Fibroblast of lung (primary cell): ENCODE data around the gene SRGAP1. TPM values are rescaled to one million over a fixed set of nuclear protein-coding genes. Genes with fewer than 3 reads are reported as not detected.

Experiments used
- DNase-seq, 2 donors: peaks; one replicate each; pipeline versions ENCODE4 v3.0.0 to v3.0.0-alpha.2; 2010; ENCODE audit warnings: low read depth in 2 of 2
- H2AFZ ChIP-seq: 2 replicates; pipeline ENCODE4 v1.5.1; 2012; ENCODE audit warnings: low read length, control low read depth, inconsistent platforms
- H3K27ac ChIP-seq: 2 replicates; pipeline ENCODE4 v1.5.1; 2011; ENCODE audit warnings: low read length, control low read depth; ENCODE audit not compliant: insufficient read depth
- H3K27me3 ChIP-seq: 2 replicates; pipeline ENCODE4 v1.5.1; 2011; ENCODE audit warnings: mild to moderate bottlenecking, low read length; ENCODE audit not compliant: control insufficient read depth, insufficient read depth
- H3K36me3 ChIP-seq: 2 replicates; pipeline ENCODE4 v1.5.1; 2011; ENCODE audit warnings: low read length; ENCODE audit not compliant: control insufficient read depth, insufficient read depth
- H3K4me1 ChIP-seq: 2 replicates; pipeline ENCODE4 v1.5.1; 2011; ENCODE audit warnings: low read length; ENCODE audit not compliant: control insufficient read depth, insufficient read depth; ENCODE audit errors: extremely low read depth
- H3K4me2 ChIP-seq: 2 replicates; pipeline ENCODE4 v1.5.1; 2011; ENCODE audit warnings: low read length, control low read depth; ENCODE audit not compliant: insufficient read depth; ENCODE audit errors: extremely low read depth
- H3K4me3 ChIP-seq, 4 experiments: fragments of 200-600 bp in 1 of 4; sonication (generic) in 1 of 4; replicated peaks in 1 of 4; 2 replicates each; pipeline ENCODE4 v1.5.1; 2011 to 2016; ENCODE audit warnings: low read length in 4 of 4, low read depth in 3 of 4, mild to moderate bottlenecking in 3 of 4, control low read depth in 2 of 4, inconsistent platforms in 1 of 4, mixed read lengths in 1 of 4; ENCODE audit not compliant: insufficient read depth in 1 of 4; ENCODE audit errors: control extremely low read depth in 1 of 4
- H3K79me2 ChIP-seq: 2 replicates; pipeline ENCODE4 v1.5.1; 2012; ENCODE audit warnings: mild to moderate bottlenecking, low read length, inconsistent platforms; ENCODE audit not compliant: control insufficient read depth, insufficient read depth
- H3K9ac ChIP-seq: 2 replicates; pipeline ENCODE4 v1.5.1; 2011; ENCODE audit warnings: mild to moderate bottlenecking, low read length, control low read depth; ENCODE audit not compliant: insufficient read depth
- H3K9me3 ChIP-seq: 2 replicates; pipeline ENCODE4 v1.5.1; 2012; ENCODE audit warnings: low read depth, low read length; ENCODE audit not compliant: control insufficient read depth, insufficient read depth
- H4K20me1 ChIP-seq: 2 replicates; pipeline ENCODE4 v1.5.1; 2011; ENCODE audit warnings: low read length; ENCODE audit not compliant: control insufficient read depth, insufficient read depth; ENCODE audit errors: extremely low read depth
- EZH2 ChIP-seq: IDR thresholded peaks from 2 replicates; pipeline ENCODE4 v1.5.1; 2012; ENCODE audit warnings: low read length, control low read depth, mild to moderate bottlenecking; ENCODE audit errors: missing control alignments
- polyA plus RNA-seq, 2 donors: library from polyadenylated mRNA; depleted of rRNA in 1 of 2; stranded (reverse) in 1 of 2; unstranded in 1 of 2; fragments of >200 nt; gene quantifications; 2 replicates each; pipeline ENCODE4 v1.2.1, GENCODE V29; 2011 to 2012; ENCODE audit warnings: missing spikeins in 1 of 2
- total RNA-seq: library from RNA; depleted of rRNA; stranded (reverse); fragments of >200 nt; gene quantifications from 2 replicates; pipeline ENCODE4 v1.2.1, GENCODE V29; 2014
- TF ChIP-seq, protein P1 (sequence below), 2 donors: IDR thresholded peaks in 1 of 2; conservative IDR thresholded peaks in 1 of 2; 1 replicate in 1 of 2; 2 replicates in 1 of 2; pipeline ENCODE4 v1.5.1; 2011 to 2012; ENCODE audit warnings: low read length in 2 of 2, control low read depth in 1 of 2, inconsistent platforms in 1 of 2, low read depth in 1 of 2, mild to moderate bottlenecking in 1 of 2

Gene SRGAP1
- total and polyA plus RNA-seq, 2 donors (not counting 1 experiment from before 2014, with no cell fraction given) = 18.9 to 30.2 TPM

- peaks cover 32% of the 10 kb centered on the region for H3K4me1 ChIP-seq
- DNase-seq = peak; percentile 96 to 98
- H3K27ac ChIP-seq = peak overlapping the region; percentile 89
- TF ChIP-seq, protein P1, sequence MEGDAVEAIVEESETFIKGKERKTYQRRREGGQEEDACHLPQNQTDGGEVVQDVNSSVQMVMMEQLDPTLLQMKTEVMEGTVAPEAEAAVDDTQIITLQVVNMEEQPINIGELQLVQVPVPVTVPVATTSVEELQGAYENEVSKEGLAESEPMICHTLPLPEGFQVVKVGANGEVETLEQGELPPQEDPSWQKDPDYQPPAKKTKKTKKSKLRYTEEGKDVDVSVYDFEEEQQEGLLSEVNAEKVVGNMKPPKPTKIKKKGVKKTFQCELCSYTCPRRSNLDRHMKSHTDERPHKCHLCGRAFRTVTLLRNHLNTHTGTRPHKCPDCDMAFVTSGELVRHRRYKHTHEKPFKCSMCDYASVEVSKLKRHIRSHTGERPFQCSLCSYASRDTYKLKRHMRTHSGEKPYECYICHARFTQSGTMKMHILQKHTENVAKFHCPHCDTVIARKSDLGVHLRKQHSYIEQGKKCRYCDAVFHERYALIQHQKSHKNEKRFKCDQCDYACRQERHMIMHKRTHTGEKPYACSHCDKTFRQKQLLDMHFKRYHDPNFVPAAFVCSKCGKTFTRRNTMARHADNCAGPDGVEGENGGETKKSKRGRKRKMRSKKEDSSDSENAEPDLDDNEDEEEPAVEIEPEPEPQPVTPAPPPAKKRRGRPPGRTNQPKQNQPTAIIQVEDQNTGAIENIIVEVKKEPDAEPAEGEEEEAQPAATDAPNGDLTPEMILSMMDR (conservative IDR thresholded peaks at IDR 0.05 in 1 of 2, IDR thresholded peaks at IDR 0.05 in 1 of 2; ENCODE audit: low read depth in 1 of 2, low read length in 2 of 2) = no peak
- TF ChIP-seq EZH2 = no peak
- peaks cover 75% of the 10 kb centered on the region for H3K79me2 ChIP-seq
- H3K36me3 ChIP-seq = no peaks in the 10 kb centered on the region
- no peak overlapping the region for H3K4me3 ChIP-seq
- H3K9me3 ChIP-seq = no peaks in the 10 kb centered on the region
- no peaks in the 10 kb centered on the region for H4K20me1 ChIP-seq
- H3K27me3 ChIP-seq = no peaks in the 10 kb centered on the region
- peak overlapping the region; percentile 56 for H3K4me2 ChIP-seq
- no peak overlapping the region for H2AFZ ChIP-seq
- no peak overlapping the region for H3K9ac ChIP-seq
These were observed 74.3 kb downstream of the SRGAP1 start for GRCh38 chr12:63918800-63919300.

DNA sequence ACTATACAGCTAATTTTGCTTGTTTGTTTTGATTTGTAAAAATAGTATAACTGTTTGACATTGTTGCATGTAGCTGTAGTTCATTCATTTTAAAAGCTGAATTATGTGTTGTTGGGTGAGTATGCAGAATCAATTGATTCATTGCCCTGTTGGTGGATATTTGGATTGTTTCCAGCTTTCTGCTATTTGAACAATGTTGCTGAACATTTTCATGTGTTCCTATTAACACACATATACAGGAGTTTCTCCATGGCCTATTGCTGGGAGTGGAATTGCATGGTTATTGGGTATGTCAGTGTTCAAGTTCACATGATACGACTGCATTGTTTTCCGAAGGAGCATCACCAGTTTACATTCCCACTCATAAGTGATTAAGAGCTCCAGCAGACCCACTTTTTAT lies 75.3 kb downstream of the SRGAP1 start:
- no peak overlapping the region for H3K4me3 ChIP-seq
- no peak overlapping the region for H3K4me2 ChIP-seq
- DNase-seq = peak in 1 of 2 donors; percentile 39
- no peak overlapping the region for H2AFZ ChIP-seq
- peaks cover 75% of the 10 kb centered on the region for H3K79me2 ChIP-seq
- no peaks in the 10 kb centered on the region for H3K9me3 ChIP-seq
- TF ChIP-seq EZH2 = no peak
- TF ChIP-seq, protein P1 (conservative IDR thresholded peaks at IDR 0.05 in 1 of 2, IDR thresholded peaks at IDR 0.05 in 1 of 2; ENCODE audit: low read depth in 1 of 2, low read length in 2 of 2) = no peak
- H3K4me1 ChIP-seq = peaks cover 32% of the 10 kb centered on the region
- H3K27ac ChIP-seq = peak overlapping the region; percentile 89
- no peaks in the 10 kb centered on the region for H3K27me3 ChIP-seq
- H4K20me1 ChIP-seq = no peaks in the 10 kb centered on the region
- no peak overlapping the region for H3K9ac ChIP-seq
- no peaks in the 10 kb centered on the region for H3K36me3 ChIP-seq

- peaks cover 79% of the 10 kb centered on the region for H3K79me2 ChIP-seq
- DNase-seq = no peak
- no peak overlapping the region for H3K27ac ChIP-seq
These were observed 76.7 kb downstream of the SRGAP1 start for GRCh38 chr12:63921157-63921556.

More at GRCh38 chr12:63921157-63921556, 76.7 kb downstream of the SRGAP1 start:
- no peak for TF ChIP-seq EZH2
- TF ChIP-seq, protein P1 (conservative IDR thresholded peaks at IDR 0.05 in 1 of 2, IDR thresholded peaks at IDR 0.05 in 1 of 2; ENCODE audit: low read depth in 1 of 2, low read length in 2 of 2) = no peak
- Histone ChIP-seq H3K4me2 (no peak overlapping the region), H3K27me3 (no peaks in the 10 kb centered on the region), H3K4me1 (peaks cover 28% of the 10 kb centered on the region), H3K36me3 (no peaks in the 10 kb centered on the region), H2AFZ (no peak overlapping the region), H4K20me1 (no peaks in the 10 kb centered on the region), H3K9ac (no peak overlapping the region), H3K9me3 (no peaks in the 10 kb centered on the region), H3K4me3 (no peak overlapping the region)
